HEK293 (cell line): ENCODE data around the gene BCAR1.
A peak's percentile ranks its signal among the peaks of the same experiment; 100 is the strongest.

ENCODE experiments used
- CTCF ChIA-PET: fragments of 350-600 bp; formaldehyde crosslinking; extraction: SDS; loops from one replicate; lab custom pipeline; 2021; ENCODE audit warnings: antibody characterized with exemption; lab: Yijun Ruan, JAX
- POLR2A ChIA-PET: fragments of 300-600 bp; formaldehyde crosslinking; extraction: SDS; loops from one replicate; lab custom pipeline; 2020; ENCODE audit warnings: antibody characterized with exemption, inconsistent platforms; lab: Yijun Ruan, JAX
- H3K27ac ChIP-seq: fragments of 200-500 bp; sonication (Bioruptor generic); 2 replicates; pipeline ENCODE4 v1.5.1; 2014; ENCODE audit warnings: low read depth, low read length, control low read depth, inconsistent platforms; ENCODE audit errors: extremely low read depth
- H3K36me3 ChIP-seq, 2 experiments: fragments of 200-500 bp in 1 of 2; sonication (Bioruptor generic) in 1 of 2; 1 replicate in 1 of 2; 2 replicates in 1 of 2; pipeline ENCODE4 v1.5.1; 2014 to 2017; ENCODE audit warnings: inconsistent platforms in 2 of 2, low read length in 2 of 2; ENCODE audit not compliant: control insufficient read depth in 2 of 2, insufficient read depth in 1 of 2
- H3K4me1 ChIP-seq: fragments of 200-500 bp; sonication (Bioruptor generic); 2 replicates; pipeline ENCODE4 v1.5.1; 2014; ENCODE audit warnings: mild to moderate bottlenecking, low read length, inconsistent platforms; ENCODE audit not compliant: control insufficient read depth, insufficient read depth
- H3K4me3 ChIP-seq: 2 replicates; pipeline ENCODE4 v1.5.1; 2011; ENCODE audit warnings: low read depth, mild to moderate bottlenecking, control low read depth, low read length, moderate library complexity
- H3K9me3 ChIP-seq: fragments of 200-500 bp; sonication (Bioruptor generic); 2 replicates; pipeline ENCODE4 v1.5.1; 2014; ENCODE audit warnings: low read depth, low read length, inconsistent platforms; ENCODE audit not compliant: control insufficient read depth, insufficient read depth
- BCL11A ChIP-seq: fragments of 450-650 bp; formaldehyde crosslinking; IDR thresholded peaks from 2 replicates; pipeline ENCODE4 v1.5.1; 2016; ENCODE audit warnings: low read depth, missing biosample characterization, missing genetic modification characterization
- FEZF1 ChIP-seq: fragments of 450-650 bp; formaldehyde crosslinking; IDR thresholded peaks from 2 replicates; pipeline ENCODE4 v1.5.1; 2016; ENCODE audit warnings: missing biosample characterization, missing genetic modification characterization
- OVOL3 ChIP-seq: fragments of 450-650 bp; formaldehyde crosslinking; IDR thresholded peaks from 2 replicates; pipeline ENCODE4 v1.5.1; 2016; ENCODE audit warnings: missing biosample characterization, missing genetic modification characterization
- RBAK ChIP-seq: fragments of 450-650 bp; formaldehyde crosslinking; IDR thresholded peaks from 2 replicates; pipeline ENCODE4 v1.5.1; 2016; ENCODE audit warnings: missing biosample characterization, missing genetic modification characterization
- SCRT1 ChIP-seq: fragments of 450-650 bp; formaldehyde crosslinking; IDR thresholded peaks from 2 replicates; pipeline ENCODE4 v1.5.1; 2016; ENCODE audit warnings: missing biosample characterization, missing genetic modification characterization, borderline replicate concordance
- SETDB1 ChIP-seq: IDR thresholded peaks from one replicate; pipeline ENCODE4 v1.6.1; 2017; ENCODE audit warnings: mild to moderate bottlenecking, low read length, moderate library complexity, mixed read lengths; ENCODE audit not compliant: insufficient read length
- SP3 ChIP-seq: fragments of 450-650 bp; formaldehyde crosslinking; IDR thresholded peaks from 2 replicates; pipeline ENCODE4 v1.5.1; 2016; ENCODE audit warnings: missing biosample characterization, missing genetic modification characterization
- ZNF157 ChIP-seq: fragments of 450-650 bp; formaldehyde crosslinking; IDR thresholded peaks from 2 replicates; pipeline ENCODE4 v1.5.1; 2016; ENCODE audit warnings: missing biosample characterization, missing genetic modification characterization
- ZNF2 ChIP-seq: fragments of 450-650 bp; formaldehyde crosslinking; IDR thresholded peaks from 2 replicates; pipeline ENCODE4 v1.5.1; 2016; ENCODE audit warnings: missing biosample characterization, missing genetic modification characterization
- ZNF202 ChIP-seq: fragments of 450-650 bp; formaldehyde crosslinking; IDR thresholded peaks from 2 replicates; pipeline ENCODE4 v1.5.1; 2016; ENCODE audit warnings: missing biosample characterization, missing genetic modification characterization, borderline replicate concordance
- ZNF214 ChIP-seq: fragments of 450-650 bp; formaldehyde crosslinking; IDR thresholded peaks from 2 replicates; pipeline ENCODE4 v1.5.1; 2017; ENCODE audit warnings: missing biosample characterization, mild to moderate bottlenecking, missing genetic modification characterization, borderline replicate concordance
- ZNF274 ChIP-seq, 2 experiments: fragments of 200-500 bp in 1 of 2; fragments of 450-650 bp in 1 of 2; sonication (Bioruptor generic) in 1 of 2; formaldehyde crosslinking in 1 of 2; IDR thresholded peaks; 2 replicates each; pipeline versions ENCODE4 v1.5.1 to v1.6.1; 2014 to 2016; ENCODE audit warnings: borderline replicate concordance in 1 of 2, inconsistent platforms in 1 of 2, low read length in 1 of 2, missing biosample characterization in 1 of 2, missing genetic modification characterization in 1 of 2
- ZNF521 ChIP-seq: fragments of 450-650 bp; formaldehyde crosslinking; IDR thresholded peaks from 2 replicates; pipeline ENCODE4 v1.5.1; 2017; ENCODE audit warnings: missing biosample characterization, mild to moderate bottlenecking, missing genetic modification characterization
- ZNF596 ChIP-seq: fragments of 450-650 bp; IDR thresholded peaks from 2 replicates; pipeline ENCODE4 v1.5.0; 2018; ENCODE audit warnings: missing biosample characterization, mild to moderate bottlenecking, missing genetic modification characterization, moderate library complexity
- ZNF623 ChIP-seq: fragments of 450-650 bp; formaldehyde crosslinking; IDR thresholded peaks from 2 replicates; pipeline ENCODE4 v1.5.1; 2016; ENCODE audit warnings: missing biosample characterization, missing genetic modification characterization
- ZNF660 ChIP-seq: fragments of 450-650 bp; IDR thresholded peaks from 2 replicates; pipeline ENCODE4 v1.5.1; 2018; ENCODE audit warnings: missing biosample characterization, mild to moderate bottlenecking, missing genetic modification characterization
- ZNF701 ChIP-seq: fragments of 450-650 bp; formaldehyde crosslinking; IDR thresholded peaks from 2 replicates; pipeline ENCODE4 v1.5.1; 2016; ENCODE audit warnings: missing biosample characterization, missing genetic modification characterization
- ZNF76 ChIP-seq: fragments of 450-650 bp; formaldehyde crosslinking; IDR thresholded peaks from 2 replicates; pipeline ENCODE4; 2016; ENCODE audit warnings: low read depth, missing biosample characterization, missing genetic modification characterization, borderline replicate concordance
- ZNF792 ChIP-seq: fragments of 450-650 bp; formaldehyde crosslinking; IDR thresholded peaks from 2 replicates; pipeline ENCODE4 v1.5.1; 2016; ENCODE audit warnings: missing biosample characterization, missing genetic modification characterization
- TF ChIP-seq, protein P1 (sequence below): fragments of 450-650 bp; formaldehyde crosslinking; IDR thresholded peaks from 2 replicates; pipeline ENCODE4 v1.5.1; 2017; ENCODE audit warnings: missing biosample characterization, missing genetic modification characterization
- TF ChIP-seq, protein P2 (sequence below): fragments of 450-650 bp; formaldehyde crosslinking; IDR thresholded peaks from 2 replicates; pipeline ENCODE4 v1.5.1; 2016; ENCODE audit warnings: missing biosample characterization, missing genetic modification characterization
- TF ChIP-seq, protein P3 (sequence below): fragments of 450-650 bp; formaldehyde crosslinking; IDR thresholded peaks from 2 replicates; pipeline ENCODE4 v1.5.1; 2016; ENCODE audit warnings: missing biosample characterization, missing genetic modification characterization
- TF ChIP-seq, protein P4 (sequence below): fragments of 450-650 bp; formaldehyde crosslinking; optimal IDR thresholded peaks from 2 replicates; pipeline ENCODE3; 2016; ENCODE audit warnings: missing biosample characterization, mild to moderate bottlenecking, missing genetic modification characterization
- TF ChIP-seq, protein P5 (sequence below): fragments of 450-650 bp; formaldehyde crosslinking; IDR thresholded peaks from 2 replicates; pipeline ENCODE4 v1.5.1; 2016; ENCODE audit warnings: missing biosample characterization, missing genetic modification characterization, borderline replicate concordance

Gene BCAR1

DNA sequence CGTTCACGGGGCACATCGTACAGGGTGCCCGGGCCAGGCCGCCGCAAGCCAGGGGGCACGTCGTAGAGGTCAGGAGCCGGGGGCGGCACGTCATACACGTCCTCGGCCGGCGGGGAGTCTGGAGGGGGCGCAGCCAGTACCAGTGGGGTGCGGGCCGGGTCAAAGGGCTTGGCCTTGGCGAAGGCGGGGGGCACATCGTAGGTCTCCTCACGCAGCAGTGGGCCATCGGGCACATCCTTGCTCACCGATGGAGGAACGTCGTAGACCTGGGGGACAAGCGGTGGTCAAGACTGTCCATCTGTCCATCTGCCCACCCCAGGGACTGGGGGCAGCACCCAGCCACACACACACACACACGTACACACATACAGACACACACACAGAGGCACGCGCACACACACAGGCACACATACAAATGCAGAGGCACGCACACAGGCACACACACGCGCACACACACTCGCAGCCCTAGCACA, 15.7 kb downstream of the BCAR1 start (continued):
- no peak for TF ChIP-seq ZNF157 (tag by site-specific recombination)
- TF ChIP-seq, protein P1, sequence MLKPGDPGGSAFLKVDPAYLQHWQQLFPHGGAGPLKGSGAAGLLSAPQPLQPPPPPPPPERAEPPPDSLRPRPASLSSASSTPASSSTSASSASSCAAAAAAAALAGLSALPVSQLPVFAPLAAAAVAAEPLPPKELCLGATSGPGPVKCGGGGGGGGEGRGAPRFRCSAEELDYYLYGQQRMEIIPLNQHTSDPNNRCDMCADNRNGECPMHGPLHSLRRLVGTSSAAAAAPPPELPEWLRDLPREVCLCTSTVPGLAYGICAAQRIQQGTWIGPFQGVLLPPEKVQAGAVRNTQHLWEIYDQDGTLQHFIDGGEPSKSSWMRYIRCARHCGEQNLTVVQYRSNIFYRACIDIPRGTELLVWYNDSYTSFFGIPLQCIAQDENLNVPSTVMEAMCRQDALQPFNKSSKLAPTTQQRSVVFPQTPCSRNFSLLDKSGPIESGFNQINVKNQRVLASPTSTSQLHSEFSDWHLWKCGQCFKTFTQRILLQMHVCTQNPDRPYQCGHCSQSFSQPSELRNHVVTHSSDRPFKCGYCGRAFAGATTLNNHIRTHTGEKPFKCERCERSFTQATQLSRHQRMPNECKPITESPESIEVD (tag by site-specific recombination), result no peak
- no peak for TF ChIP-seq ZNF2 (tag by site-specific recombination)
- peak; percentile 81 for TF ChIP-seq BCL11A (tag by site-specific recombination)
- no peak for TF ChIP-seq ZNF596 (tag by site-specific recombination)
- no peak for TF ChIP-seq ZNF76 (tag by site-specific recombination)
- TF ChIP-seq SETDB1, result no peak
- TF ChIP-seq, protein P2, sequence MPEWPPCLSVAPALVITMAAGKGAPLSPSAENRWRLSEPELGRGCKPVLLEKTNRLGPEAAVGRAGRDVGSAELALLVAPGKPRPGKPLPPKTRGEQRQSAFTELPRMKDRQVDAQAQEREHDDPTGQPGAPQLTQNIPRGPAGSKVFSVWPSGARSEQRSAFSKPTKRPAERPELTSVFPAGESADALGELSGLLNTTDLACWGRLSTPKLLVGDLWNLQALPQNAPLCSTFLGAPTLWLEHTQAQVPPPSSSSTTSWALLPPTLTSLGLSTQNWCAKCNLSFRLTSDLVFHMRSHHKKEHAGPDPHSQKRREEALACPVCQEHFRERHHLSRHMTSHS (tag by site-specific recombination), result no peak
- TF ChIP-seq OVOL3 (tag by site-specific recombination), result no peak

DNA sequence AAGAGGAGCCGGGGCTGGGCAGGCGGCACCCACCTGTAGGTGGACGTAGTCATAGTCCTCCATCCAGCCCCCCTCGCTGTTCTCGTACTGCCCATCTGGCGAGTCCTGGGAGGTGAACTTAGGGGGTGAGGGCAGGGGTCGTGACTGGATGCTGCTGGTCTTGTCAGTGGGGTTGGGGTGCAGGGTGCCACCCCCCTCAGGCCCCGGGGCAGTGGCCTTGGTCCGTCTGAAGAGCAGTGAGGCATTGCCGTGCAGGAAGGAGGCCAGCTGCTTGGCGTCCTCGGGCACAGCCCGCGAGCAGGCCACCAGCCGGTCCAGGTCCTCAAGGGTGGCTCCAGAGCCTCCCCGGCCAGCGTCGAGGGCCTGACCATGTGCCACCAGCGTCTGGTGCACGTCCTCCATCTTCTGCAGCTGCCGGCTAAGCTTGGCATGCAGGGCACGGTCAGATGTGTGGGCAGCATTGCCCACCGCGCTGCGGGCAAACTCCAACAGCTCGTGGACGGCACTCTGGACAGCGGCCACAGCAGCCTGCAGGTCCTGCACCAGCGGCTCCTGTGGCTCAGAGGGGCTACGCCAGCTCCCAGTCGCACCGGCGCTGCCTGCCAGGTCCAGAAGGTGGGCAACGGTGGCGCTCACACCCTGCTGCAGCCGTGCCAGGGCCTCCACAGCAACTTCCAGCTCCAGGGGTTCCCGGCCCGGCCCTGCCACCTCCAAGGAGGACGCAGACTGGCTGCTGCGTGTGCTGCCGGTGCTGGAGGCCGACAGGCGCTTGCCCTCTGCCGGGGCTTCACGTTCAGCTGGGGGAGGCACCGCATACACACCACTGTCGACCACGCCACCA, 16.3 kb downstream of the BCAR1 start:
- ChIA-PET CTCF (interaction anchor here (0.6 to 2.3 kb wide), 13 partner anchors 10 to 529 kb away, joined by 3 to 17 read pairs (median 5); no protein-coding TSS in a partner anchor), POLR2A (no interaction called here)
- Histone ChIP-seq H3K9me3 (no peaks in the 10 kb centered on the region), H3K4me1 (peaks cover 4% of the 10 kb centered on the region; the same call in 1 of the 2 replicates), H3K36me3 (peaks cover 8 to 72% of the 10 kb centered on the region in 2 experiments), H3K4me3 (no peak overlapping the region), H3K27ac (no peak overlapping the region)
- TF ChIP-seq RBAK (no peak), ZNF214 (tag by site-specific recombination) (no peak), SCRT1 (tag by site-specific recombination) (0 out of 2 replicates have a peak, but pooled peaks have one; percentile 31)
- TF ChIP-seq, protein P3, sequence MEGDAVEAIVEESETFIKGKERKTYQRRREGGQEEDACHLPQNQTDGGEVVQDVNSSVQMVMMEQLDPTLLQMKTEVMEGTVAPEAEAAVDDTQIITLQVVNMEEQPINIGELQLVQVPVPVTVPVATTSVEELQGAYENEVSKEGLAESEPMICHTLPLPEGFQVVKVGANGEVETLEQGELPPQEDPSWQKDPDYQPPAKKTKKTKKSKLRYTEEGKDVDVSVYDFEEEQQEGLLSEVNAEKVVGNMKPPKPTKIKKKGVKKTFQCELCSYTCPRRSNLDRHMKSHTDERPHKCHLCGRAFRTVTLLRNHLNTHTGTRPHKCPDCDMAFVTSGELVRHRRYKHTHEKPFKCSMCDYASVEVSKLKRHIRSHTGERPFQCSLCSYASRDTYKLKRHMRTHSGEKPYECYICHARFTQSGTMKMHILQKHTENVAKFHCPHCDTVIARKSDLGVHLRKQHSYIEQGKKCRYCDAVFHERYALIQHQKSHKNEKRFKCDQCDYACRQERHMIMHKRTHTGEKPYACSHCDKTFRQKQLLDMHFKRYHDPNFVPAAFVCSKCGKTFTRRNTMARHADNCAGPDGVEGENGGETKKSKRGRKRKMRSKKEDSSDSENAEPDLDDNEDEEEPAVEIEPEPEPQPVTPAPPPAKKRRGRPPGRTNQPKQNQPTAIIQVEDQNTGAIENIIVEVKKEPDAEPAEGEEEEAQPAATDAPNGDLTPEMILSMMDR, result no peak

DNA sequence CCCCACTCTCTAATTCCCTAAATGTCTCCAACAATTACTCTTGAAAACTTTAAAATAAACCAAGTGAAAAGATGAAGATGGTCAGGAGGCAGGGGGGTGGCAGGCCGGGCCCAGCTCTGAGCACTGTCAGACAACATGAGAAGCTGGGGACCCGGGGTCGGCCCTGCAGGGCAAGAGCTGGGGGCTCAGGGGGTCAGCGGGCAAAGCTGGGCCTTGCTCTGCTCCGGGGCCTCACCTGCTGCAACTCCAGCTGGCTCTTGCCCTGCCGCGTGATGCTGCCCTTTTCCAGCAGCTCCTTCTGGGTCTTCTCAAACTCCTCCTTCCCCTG, 17.8 kb downstream of the BCAR1 start:
- ChIA-PET POLR2A (interaction anchor here (0.7 to 0.9 kb wide), 2 partner anchors 12 to 83 kb away, joined by 5 to 7 read pairs; no protein-coding TSS in a partner anchor), CTCF (interaction anchor here (0.5 to 2.3 kb wide), 41 partner anchors 9 to 315 kb away, joined by 3 to 19 read pairs (median 4); no protein-coding TSS in a partner anchor)
- no peaks in the 10 kb centered on the region for H3K9me3 ChIP-seq

More for the DNA sequence above, 17.8 kb downstream of the BCAR1 start:
- no peak overlapping the region for H3K4me3 ChIP-seq
- no peaks in the 10 kb centered on the region; the same call in 1 of the 2 replicates for H3K4me1 ChIP-seq
- peaks cover 8 to 83% of the 10 kb centered on the region in 2 experiments for H3K36me3 ChIP-seq
- H3K27ac ChIP-seq, result no peak overlapping the region
- TF ChIP-seq ZNF701 (tag by site-specific recombination), result no peak
- TF ChIP-seq, protein P4, sequence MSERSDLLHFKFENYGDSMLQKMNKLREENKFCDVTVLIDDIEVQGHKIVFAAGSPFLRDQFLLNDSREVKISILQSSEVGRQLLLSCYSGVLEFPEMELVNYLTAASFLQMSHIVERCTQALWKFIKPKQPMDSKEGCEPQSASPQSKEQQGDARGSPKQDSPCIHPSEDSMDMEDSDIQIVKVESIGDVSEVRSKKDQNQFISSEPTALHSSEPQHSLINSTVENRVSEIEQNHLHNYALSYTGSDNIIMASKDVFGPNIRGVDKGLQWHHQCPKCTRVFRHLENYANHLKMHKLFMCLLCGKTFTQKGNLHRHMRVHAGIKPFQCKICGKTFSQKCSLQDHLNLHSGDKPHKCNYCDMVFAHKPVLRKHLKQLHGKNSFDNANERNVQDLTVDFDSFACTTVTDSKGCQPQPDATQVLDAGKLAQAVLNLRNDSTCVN, result no peak
- TF ChIP-seq ZNF660 (tag by site-specific recombination), result no peak
- TF ChIP-seq FEZF1 (tag by site-specific recombination), result no peak
- no peak for TF ChIP-seq ZNF792 (tag by site-specific recombination)
- TF ChIP-seq ZNF202 (tag by site-specific recombination), result no peak
- TF ChIP-seq ZNF274 (IDR thresholded peaks at IDR 0.05; ENCODE audit: low read length), result no peak
- TF ChIP-seq ZNF274 (tag by site-specific recombination; IDR thresholded peaks at IDR 0.05; ENCODE audit: borderline replicate concordance), result no peak
- TF ChIP-seq ZNF623 (tag by site-specific recombination), result no peak
- TF ChIP-seq, protein P5, sequence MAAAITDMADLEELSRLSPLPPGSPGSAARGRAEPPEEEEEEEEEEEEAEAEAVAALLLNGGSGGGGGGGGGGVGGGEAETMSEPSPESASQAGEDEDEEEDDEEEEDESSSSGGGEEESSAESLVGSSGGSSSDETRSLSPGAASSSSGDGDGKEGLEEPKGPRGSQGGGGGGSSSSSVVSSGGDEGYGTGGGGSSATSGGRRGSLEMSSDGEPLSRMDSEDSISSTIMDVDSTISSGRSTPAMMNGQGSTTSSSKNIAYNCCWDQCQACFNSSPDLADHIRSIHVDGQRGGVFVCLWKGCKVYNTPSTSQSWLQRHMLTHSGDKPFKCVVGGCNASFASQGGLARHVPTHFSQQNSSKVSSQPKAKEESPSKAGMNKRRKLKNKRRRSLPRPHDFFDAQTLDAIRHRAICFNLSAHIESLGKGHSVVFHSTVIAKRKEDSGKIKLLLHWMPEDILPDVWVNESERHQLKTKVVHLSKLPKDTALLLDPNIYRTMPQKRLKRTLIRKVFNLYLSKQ (tag by site-specific recombination), result no peak
- no peak for TF ChIP-seq ZNF521 (tag by site-specific recombination)
- TF ChIP-seq SP3 (tag by site-specific recombination), result no peak
